HPDE6-E6E7 (cell line): Measurements from ENCODE around the gene POLR1A.

Source experiments
- DNase-seq: peaks from one replicate; pipeline ENCODE4 v3.0.0; 2011; ENCODE audit warnings: missing footprints; ENCODE audit errors: extremely low spot score

POLR1A gene

DNA sequence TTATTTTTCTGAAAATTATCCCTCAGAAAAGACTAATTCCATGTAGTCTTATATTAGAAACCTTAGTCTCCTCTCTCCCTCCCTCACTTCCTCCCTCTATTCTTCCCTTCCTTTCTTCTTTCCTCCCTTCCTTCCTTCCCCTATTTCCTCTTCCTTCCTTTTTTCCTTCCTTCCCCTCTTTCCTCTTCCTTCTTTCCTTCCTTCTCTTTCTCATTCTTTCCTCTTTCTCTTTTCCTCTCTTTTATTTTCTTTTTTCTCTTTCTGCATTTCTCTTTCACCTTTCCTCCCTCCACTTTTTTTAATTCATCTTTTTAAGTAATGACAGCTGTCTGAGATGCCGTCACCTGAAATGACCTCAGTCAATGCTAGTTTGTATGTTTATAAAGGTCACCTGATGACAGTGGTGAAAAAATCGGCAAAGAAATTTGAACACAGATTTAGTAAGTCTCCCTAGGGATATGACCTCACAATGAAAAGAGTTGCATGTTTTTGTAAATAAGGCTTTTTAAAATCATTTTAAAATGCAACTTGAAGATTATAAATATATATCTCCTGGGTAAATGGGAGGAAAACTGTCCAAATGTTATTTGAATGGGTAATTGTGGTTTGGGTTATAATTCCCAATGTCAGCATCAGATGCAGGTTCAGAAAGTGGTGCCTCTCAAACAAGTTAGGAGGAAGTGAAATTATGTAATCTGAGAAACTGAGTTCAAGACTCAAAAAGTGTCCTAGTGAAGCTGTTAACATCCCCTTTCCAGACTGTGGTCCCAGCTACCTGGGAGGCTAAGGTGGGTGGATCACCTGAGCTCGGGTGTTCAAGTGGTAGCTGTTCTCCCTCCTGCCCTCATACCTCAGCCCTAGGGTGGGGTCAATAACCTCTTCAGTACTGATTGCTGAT is 126.6 kb downstream of the POLR1A start:
- no peak for DNase-seq

- DNase-seq = no peak
These were observed 129.4 kb downstream of the POLR1A start for GRCh38 chr2:85976106-85976920.

DNA sequence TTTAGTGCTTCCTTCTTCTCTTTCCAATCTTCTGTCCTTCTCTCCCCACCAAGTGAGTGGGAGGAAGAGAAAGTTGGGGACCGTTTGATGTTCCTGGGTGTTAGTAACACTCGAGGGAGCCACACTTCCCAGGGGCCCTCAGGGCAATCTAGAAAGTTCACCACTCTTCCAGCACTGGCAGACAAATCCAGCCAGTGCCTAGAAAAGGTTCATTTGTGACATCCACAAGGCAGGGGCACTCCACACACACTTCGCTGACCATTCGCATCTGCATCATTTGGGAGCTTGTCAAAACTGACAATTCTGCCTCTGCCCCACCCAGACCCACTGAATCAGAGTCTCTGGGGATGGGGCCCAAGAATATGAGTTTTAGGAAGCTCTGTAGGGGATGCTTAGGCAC is 130.1 kb downstream of the POLR1A start:
- no peak for DNase-seq

- no peak for DNase-seq
These were observed 131.3 kb downstream of the POLR1A start for GRCh38 chr2:85974390-85974789.

GRCh38 chr2:85972355-85972754 is 133.3 kb downstream of the POLR1A start:
- DNase-seq = no peak

DNA sequence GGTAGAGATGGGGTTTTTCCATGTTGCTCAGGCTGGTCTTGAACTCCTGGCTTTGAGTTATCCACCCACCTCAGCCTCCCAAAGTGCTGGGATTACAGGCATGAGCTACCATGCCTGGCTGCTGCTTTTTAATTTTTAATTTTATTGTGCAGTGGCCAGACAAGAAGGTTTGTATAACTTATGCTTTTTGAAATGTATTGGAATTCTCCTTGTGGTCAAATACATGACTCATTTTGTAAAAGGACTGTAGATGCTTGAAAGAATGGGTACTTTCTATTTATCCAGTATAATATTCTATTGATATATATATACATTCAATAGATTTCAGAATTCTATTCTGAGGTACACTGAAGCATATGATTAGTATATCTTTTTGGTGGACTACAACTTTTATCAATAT is 134.3 kb downstream of the POLR1A start:
- DNase-seq = no peak
